NCI-H2196 (cell line): Measurements from ENCODE around the gene TFDP2.
"Not testable (repeated sequence)": the region's sequence is repeated elsewhere in the genome, so short reads cannot be mapped to it uniquely, and the experiment has no call there.

Experiments
- DNase-seq: peaks from one replicate; lab custom pipeline; 2025; ENCODE audit not compliant: unreplicated experiment; lab: John Stamatoyannopoulos, UW

Gene TFDP2

GRCh38 chr3:142075656-142076055 is 73.7 kb downstream of the TFDP2 start:
- DNase-seq = not testable (repeated sequence)

DNA sequence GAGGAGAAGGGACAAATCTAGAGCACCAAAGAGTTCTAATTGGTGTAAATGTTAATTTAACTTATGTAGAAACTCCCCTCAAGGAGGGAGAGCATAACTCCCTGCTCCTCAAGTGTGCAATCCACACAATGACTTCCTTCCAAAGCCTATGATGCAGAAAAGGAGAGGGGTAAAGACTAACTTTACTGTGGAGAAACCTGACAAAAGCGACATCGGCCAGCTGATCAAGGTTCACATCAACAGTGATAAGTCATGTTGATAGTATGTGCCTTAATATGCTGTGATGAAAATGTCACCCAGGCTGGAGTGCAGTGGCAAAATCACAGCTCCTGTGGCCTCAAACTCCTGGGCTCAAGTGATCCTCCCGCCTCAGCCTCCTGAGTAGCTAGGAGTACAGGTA is 76.5 kb downstream of the TFDP2 start:
- DNase-seq = no peak

DNA sequence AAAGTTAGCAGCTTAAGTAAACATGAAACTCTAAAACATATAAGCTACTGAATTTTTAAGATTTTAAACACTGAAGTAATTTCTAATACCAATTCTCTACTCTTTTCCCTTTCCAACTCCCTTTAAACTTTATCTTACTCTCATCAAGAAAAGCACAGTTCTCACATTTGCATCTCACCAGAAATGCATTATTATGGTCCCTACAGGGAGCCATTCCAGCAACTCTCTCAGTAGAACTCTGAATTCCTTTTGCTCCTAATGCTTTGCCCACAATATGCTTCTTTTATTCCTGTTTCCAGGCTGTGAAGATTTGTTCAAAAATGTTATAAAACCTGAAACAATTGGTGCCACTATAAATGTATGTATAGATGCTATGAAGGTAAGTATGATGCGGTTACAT is 83.4 kb downstream of the TFDP2 start:
- no peak for DNase-seq

- no peak for DNase-seq
Observed at GRCh38 chr3:142065344-142065743, 84.0 kb downstream of the TFDP2 start.

- no peak for DNase-seq
Observed at GRCh38 chr3:142064454-142064853, 84.9 kb downstream of the TFDP2 start.

DNA sequence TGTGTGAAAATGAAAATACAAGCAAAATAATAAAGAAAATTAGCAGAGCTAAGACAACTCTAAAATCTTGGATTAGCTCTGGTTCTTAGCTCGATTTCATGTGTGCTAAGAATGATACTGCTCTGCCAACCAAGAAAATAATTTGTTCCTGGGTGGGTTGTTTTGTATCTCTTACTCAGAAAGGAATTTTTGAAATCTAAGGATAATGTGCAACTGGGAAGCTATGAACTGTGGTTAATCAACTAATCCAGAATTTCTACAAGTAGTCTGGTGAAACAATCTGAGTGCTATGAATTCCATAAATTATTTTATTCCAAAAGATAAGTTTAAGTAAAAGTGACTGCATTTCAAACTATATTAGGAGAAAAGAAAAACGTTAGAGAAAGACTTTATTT is 92.0 kb downstream of the TFDP2 start:
- DNase-seq = no peak

DNA sequence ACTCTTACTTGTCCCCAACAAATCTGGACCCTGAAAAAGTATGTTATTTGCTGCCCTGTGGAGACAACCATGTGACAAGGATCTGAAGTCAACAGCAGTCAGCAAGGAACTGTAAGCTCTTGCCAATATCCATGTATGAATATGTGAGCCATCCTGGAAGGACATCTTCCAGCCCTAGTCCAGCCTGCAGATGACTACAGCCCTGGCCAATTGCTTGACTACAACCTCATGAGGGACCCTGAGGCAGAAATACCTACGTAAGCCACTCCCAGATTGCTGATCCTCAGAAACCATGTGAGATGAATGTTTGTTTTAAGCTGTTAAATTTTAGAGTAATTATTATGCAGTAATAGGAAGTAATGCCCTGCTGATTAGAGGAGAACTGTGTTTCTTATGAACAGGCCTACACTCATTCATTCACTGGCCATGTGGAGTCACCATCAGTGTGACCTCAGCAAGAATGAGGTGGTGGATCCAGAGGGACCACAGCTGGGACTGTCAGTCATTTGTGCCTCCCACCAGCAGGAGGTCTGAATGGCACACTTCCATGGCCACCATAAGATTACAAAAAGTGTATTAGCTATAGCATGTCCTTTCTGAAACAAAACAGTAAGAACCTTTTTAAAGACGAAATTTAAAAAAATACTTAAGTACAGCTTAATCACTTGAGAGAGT is 92.6 kb downstream of the TFDP2 start:
- DNase-seq = no peak

DNA sequence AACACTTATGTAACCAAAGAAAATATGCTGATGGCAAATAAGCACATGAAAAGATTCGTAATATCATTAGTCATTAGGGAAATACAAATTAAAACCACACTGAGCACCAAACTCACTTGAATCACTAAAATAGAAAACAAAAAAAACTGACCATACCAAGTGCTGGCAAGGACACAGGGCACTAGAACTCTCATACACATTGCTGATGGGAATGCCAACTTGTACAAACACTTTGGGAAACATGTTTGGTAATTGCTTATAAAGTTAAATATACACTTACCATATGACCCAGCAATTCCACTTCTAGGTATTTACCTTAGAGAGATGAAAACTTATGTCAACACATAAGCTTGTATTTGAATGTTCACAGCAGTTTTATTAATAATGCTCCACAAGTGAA is 95.5 kb downstream of the TFDP2 start:
- DNase-seq = no peak

DNA sequence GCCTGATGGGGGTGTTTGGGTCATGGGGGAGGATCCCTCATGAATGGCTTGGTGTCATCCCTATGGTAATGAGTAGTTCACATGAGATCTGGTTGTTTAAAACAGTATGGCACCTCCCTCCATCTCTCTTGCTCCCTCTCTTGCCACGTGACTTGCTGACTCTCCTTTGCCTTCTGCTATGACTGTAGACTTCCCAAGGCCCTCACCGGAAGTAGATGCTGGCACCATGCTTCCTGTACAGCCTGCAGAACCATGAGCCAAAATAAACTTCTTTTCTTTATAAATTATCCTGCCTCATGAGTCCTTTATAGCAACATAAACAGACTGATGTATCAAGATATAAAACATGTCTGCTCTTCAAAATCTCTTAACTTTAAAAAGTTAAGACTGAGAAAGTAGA is 96.1 kb downstream of the TFDP2 start:
- DNase-seq = no peak

DNA sequence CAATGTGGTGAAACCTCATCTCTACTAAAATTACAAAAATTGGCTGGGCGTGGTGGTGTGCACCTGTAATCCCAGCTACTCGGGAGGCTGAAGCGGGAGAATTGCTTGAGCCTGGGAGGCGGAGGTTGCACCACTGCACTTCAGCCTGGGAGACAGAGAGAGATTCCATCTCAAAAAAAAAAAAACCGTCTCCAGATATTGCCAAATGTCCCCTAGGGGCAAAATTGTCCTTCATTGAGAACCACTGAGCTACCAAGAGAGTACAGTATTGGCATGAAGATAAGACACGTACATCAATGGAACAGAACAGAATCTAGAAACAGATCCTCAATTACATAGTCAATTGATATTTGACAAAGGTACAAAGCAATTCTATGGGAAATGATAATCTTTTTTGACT is 98.0 kb downstream of the TFDP2 start:
- no peak for DNase-seq

GRCh38 chr3:142047021-142047369 is 102.3 kb downstream of the TFDP2 start:
- DNase-seq = no peak

- DNase-seq = no peak
Observed at GRCh38 chr3:142046320-142047020, 102.9 kb downstream of the TFDP2 start.

DNA sequence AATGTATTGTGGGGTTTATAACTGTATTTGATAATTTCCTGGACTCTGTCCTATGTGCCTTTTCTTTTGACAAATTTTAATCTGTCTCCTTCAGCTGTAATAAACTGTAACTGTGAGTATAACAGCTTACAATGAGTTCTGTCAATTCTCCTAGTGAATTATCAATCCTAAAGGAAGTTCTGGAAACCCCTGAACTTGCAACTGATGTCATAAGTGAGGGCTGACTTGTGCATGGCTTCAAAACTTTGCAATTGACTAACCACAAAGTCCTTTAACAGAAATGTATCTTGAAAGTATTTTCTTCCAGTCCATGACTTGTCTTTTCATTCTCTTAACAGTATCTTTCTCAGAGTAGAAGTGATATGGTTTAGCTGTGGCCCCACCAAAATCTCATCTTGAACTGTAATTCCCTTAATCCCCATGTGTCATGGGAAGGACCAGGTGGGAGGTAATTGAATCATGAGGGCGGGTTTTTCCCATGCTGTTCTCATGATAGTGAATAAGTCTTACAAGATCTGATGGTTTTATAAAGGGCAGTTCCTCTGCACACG is 108.3 kb downstream of the TFDP2 start:
- DNase-seq = no peak

- no peak for DNase-seq
Observed at GRCh38 chr3:142035308-142035922, 113.9 kb downstream of the TFDP2 start.

DNA sequence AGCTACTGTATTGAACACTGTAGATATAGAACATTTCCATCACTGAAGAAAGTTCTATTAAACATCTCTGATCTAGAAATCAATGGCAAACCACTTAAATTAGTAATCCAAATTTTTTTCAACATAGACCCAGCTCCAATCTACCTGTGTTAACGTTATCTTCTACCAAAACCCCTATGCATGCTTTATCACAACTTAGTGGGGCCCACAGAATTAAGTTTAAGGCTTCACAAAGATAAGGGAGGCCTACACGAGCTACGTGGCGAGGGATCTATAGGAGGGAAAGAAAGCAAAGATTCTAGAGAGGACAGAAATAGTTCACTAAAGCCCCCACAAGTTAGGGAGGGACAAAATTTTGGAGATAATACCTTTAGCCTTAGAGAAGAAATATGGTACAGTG is 116.1 kb downstream of the TFDP2 start:
- no peak for DNase-seq

DNA sequence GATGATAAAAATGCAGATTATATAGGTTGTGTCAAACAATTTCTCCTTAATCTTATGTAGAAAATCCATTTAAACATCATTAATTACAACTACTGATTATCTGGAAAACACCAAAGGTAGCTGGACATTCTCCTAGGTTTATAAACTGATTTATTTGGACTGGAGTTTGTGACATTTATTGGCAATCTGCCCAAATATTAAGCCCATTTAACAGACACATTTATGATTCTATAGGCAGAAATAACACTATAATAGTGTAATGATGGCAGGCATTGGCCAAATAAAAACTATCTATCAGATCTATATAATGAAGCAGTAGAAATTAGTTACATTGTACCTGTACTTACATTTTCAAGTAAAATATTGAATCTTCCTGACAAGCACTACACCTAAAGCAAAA is 117.8 kb downstream of the TFDP2 start:
- DNase-seq = no peak

DNA sequence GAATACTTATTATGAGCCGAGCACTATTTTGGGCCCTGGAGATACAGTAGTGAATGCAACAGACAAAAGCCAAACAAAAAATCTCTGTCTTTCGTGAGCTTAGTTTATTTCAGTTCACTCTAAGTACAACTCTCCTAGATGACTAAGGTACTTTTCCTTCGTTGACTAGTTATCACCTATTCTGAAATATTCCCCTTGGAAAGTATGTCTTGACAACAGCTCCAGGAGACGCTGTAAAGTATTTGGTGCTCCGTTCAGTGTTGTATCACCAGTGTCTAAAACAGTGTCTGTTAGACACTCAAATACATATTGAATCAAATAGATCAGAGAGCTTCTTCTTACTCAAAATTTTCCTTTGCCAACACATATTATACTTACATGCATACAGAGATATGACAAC is 119.6 kb downstream of the TFDP2 start:
- DNase-seq = no peak

DNA sequence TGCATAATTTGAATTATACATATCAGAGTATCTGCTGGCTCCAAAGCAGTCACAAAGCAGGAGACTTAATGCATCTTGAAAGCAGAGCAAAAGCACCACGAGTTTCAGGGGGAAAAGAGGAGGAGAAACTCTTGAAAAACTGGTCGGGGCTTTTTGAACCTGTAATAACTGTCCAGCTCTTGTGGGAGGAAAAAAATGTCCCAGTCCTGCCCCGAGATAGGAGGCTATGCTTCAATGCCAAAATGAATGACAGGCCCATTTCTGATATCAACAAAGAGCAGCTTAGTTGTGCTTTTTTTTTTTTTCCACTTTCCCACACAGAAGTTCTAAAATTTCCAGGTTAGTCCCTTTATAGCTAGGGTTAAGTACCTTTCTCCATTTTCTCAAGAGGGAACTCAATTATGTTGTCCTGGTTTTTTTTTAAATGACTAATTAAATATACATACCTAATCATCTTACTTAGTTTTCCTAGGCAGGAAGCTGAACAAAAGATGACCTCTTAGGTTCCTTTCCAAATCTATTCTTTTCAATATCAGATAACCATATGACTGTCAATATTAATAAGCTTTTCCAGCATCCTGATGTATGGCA is 120.2 kb downstream of the TFDP2 start:
- no peak for DNase-seq

DNA sequence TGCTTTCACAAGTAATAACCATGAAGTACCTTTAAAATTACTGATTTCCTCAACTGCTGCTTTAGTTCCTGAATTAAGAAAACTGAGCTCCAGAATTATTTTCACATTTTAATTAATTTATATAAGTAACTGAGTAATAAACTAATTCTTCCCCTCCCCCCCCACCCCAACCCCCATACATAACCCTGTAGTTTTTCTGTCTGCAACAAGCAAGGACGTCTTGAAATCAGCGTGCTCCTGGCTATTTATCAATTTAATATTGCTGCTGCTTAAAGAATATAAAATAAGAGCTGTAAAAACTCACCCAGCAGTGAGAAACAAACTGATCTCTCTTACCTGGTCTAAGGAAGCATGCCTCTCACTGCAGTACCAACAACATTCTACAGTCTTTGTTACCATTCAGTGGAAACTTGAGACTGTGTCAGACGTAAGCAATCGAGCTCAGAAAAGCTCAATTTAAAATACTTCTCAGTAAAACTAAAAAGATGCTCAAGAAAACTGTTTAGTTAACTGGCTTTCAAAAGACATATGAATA is 121.0 kb downstream of the TFDP2 start:
- DNase-seq = peak; percentile 78

GRCh38 chr3:142027735-142028134 is 121.6 kb downstream of the TFDP2 start:
- peak; percentile 26 for DNase-seq

DNA sequence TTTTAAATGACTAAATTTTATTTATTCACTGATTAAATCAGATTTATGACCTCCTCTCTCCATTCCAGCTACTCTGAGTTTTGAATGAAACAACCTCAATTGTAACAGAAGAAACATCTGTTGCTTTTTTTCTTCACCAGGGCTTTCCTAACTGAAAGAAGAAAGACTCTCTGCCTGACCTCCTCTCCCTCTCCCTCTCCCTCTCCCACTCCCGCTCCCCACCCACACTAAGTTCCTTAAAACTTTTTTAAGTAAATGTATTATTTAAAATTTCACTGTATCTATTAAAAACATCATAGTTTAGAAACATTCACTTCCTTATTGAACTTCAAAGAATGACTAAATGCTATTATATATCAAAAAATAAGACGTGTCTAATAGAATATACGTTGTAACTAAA is 122.0 kb downstream of the TFDP2 start:
- DNase-seq = no peak

- no peak for DNase-seq
Observed at GRCh38 chr3:142026333-142026732, 123.0 kb downstream of the TFDP2 start.
